T-helper 1 cell treated with Interleukin-12 subunit alpha and Interleukin-12 subunit beta and Interleukin-4 antibody, amounts not matched to agents 30 ng/mL and 1 ng/mL, for 36 hours (primary cell): ENCODE data around the gene CCL25. TPM values are rescaled to one million over a fixed set of nuclear protein-coding genes. Genes with fewer than 3 reads are reported as not detected.
"Not testable (repeated sequence)": the region's sequence is repeated elsewhere in the genome, so short reads cannot be mapped to it uniquely, and the experiment has no call there.

Source experiments
- intact Hi-C: fragments of 100-400 bp; cut with micrococcal nuclease; formaldehyde crosslinking; loops from one replicate; pipeline ENCODE4 v1.15.1; 2024
- total RNA-seq: library from RNA; stranded (reverse); gene quantifications from 2 replicates; pipeline ENCODE4 v1.2.3, GENCODE V29; 2022

CCL25 gene
- total RNA-seq, 1 donor from 2014 or later: 0.91 TPM

GRCh38 chr19:8084152-8084551, 31.6 kb downstream of the CCL25 start:
- intact Hi-C loops: no loop called here

- intact Hi-C loops: no loop called here
These were observed 33.2 kb downstream of the CCL25 start for GRCh38 chr19:8085598-8086408.

- intact Hi-C loops: no loop called here
These were observed 34.3 kb downstream of the CCL25 start for GRCh38 chr19:8086849-8087248.

GRCh38 chr19:8087876-8088275, 35.3 kb downstream of the CCL25 start:
- intact Hi-C loops: no loop called here

- intact Hi-C loops: no loop called here
These were observed 36.4 kb downstream of the CCL25 start for GRCh38 chr19:8088752-8089663.

GRCh38 chr19:8089664-8090601, 37.4 kb downstream of the CCL25 start:
- intact Hi-C loops: no loop called here

- intact Hi-C loops: no loop called here
These were observed 38.4 kb downstream of the CCL25 start for GRCh38 chr19:8090950-8091349.

- intact Hi-C loops: no loop called here
These were observed 41.2 kb downstream of the CCL25 start for GRCh38 chr19:8093740-8094139.

- intact Hi-C loops: no loop called here
These were observed 41.8 kb downstream of the CCL25 start for GRCh38 chr19:8094336-8094735.

GRCh38 chr19:8095354-8095886, 42.9 kb downstream of the CCL25 start:
- intact Hi-C loops: no loop called here

- intact Hi-C loops: no loop called here
These were observed 43.5 kb downstream of the CCL25 start for GRCh38 chr19:8096071-8096470.

GRCh38 chr19:8097198-8097597, 44.6 kb downstream of the CCL25 start:
- intact Hi-C loops: no loop called here

GRCh38 chr19:8097681-8098567, 45.4 kb downstream of the CCL25 start:
- intact Hi-C loops: no loop called here

GRCh38 chr19:8101311-8101710, 48.8 kb downstream of the CCL25 start:
- intact Hi-C loops: no loop called here

GRCh38 chr19:8101910-8102309, 49.4 kb downstream of the CCL25 start:
- intact Hi-C loops: not testable (repeated sequence)

GRCh38 chr19:8105471-8105870, 52.9 kb downstream of the CCL25 start:
- intact Hi-C loops: no loop called here

GRCh38 chr19:8107301-8107903, 54.8 kb downstream of the CCL25 start:
- intact Hi-C loops: no loop called here

- intact Hi-C loops: no loop called here
These were observed 56.2 kb downstream of the CCL25 start for GRCh38 chr19:8108560-8109445.

- intact Hi-C loops: no loop called here
These were observed 56.9 kb downstream of the CCL25 start for GRCh38 chr19:8109455-8109854.
